H9 (cell line): ENCODE data around the gene ROBO1. TPM values are rescaled to one million over a fixed set of nuclear protein-coding genes. Genes with fewer than 3 reads are reported as not detected.

Experiments
- DNase-seq: peaks from one replicate; pipeline ENCODE4 v3.0.0-alpha.2; 2017
- H2AFZ ChIP-seq: one replicate; pipeline ENCODE4 v1.6.1; 2013; ENCODE audit warnings: mild to moderate bottlenecking, low read length, control low read depth, moderate library complexity
- H2AK5ac ChIP-seq: 2 replicates; pipeline ENCODE4 v1.6.1; 2013; ENCODE audit warnings: low read length, control low read depth, mixed read lengths; ENCODE audit not compliant: insufficient read length
- H2BK120ac ChIP-seq: one replicate; pipeline ENCODE4 v1.6.1; 2013; ENCODE audit warnings: low read depth, mild to moderate bottlenecking, low read length, control low read depth, inconsistent platforms; ENCODE audit not compliant: poor library complexity, severe bottlenecking
- H2BK12ac ChIP-seq: 2 replicates; pipeline ENCODE4 v1.6.1; 2013; ENCODE audit warnings: low read length, control low read depth, mixed read lengths, low read depth; ENCODE audit not compliant: insufficient read length
- H2BK15ac ChIP-seq: 2 replicates; pipeline ENCODE4 v1.6.1; 2013; ENCODE audit warnings: low read depth, low read length, control low read depth
- H2BK20ac ChIP-seq: one replicate; pipeline ENCODE4 v1.6.1; 2013; ENCODE audit warnings: low read depth, mild to moderate bottlenecking, low read length, control low read depth, inconsistent platforms; ENCODE audit not compliant: poor library complexity, severe bottlenecking
- H2BK5ac ChIP-seq: 2 replicates; pipeline ENCODE4 v1.6.1; 2013; ENCODE audit warnings: low read length, control low read depth, mixed read lengths; ENCODE audit not compliant: insufficient read length
- H3K14ac ChIP-seq: 2 replicates; pipeline ENCODE4 v1.6.1; 2013; ENCODE audit warnings: low read length, control low read depth; ENCODE audit not compliant: insufficient read depth
- H3K18ac ChIP-seq: 2 replicates; pipeline ENCODE4 v1.6.1; 2013; ENCODE audit warnings: low read depth, mild to moderate bottlenecking, mixed read lengths, low read length, control low read depth; ENCODE audit not compliant: insufficient read length
- H3K23ac ChIP-seq: 2 replicates; pipeline ENCODE4 v1.6.1; 2013; ENCODE audit warnings: low read length, control low read depth, mixed read lengths, low read depth; ENCODE audit not compliant: insufficient read length
- H3K23me2 ChIP-seq: 2 replicates; pipeline ENCODE4 v1.6.1; 2013; ENCODE audit warnings: low read depth, mild to moderate bottlenecking, mixed read lengths, low read length, control low read depth; ENCODE audit not compliant: insufficient read length, poor library complexity, severe bottlenecking
- H3K27ac ChIP-seq: 2 replicates; pipeline ENCODE4 v1.5.1; 2013; ENCODE audit warnings: low read length, control low read depth, mixed read lengths, low read depth; ENCODE audit not compliant: insufficient read length
- H3K27me3 ChIP-seq: 2 replicates; pipeline ENCODE4 v1.6.1; 2013; ENCODE audit warnings: low read length, control low read depth, inconsistent platforms; ENCODE audit not compliant: insufficient read depth
- H3K4ac ChIP-seq: 2 replicates; pipeline ENCODE4 v1.6.1; 2013; ENCODE audit warnings: low read depth, mild to moderate bottlenecking, control low read depth, inconsistent platforms, low read length, moderate library complexity
- H3K4me1 ChIP-seq: 2 replicates; pipeline ENCODE4 v1.6.1; 2013; ENCODE audit warnings: low read length, control low read depth, inconsistent platforms; ENCODE audit not compliant: insufficient read depth
- H3K4me2 ChIP-seq: 2 replicates; pipeline ENCODE4 v1.6.1; 2013; ENCODE audit warnings: low read length, control low read depth, mixed read lengths; ENCODE audit not compliant: insufficient read length, insufficient read depth
- H3K56ac ChIP-seq: 2 replicates; pipeline ENCODE4 v1.6.1; 2013; ENCODE audit warnings: low read depth, mild to moderate bottlenecking, mixed read lengths, low read length, control low read depth; ENCODE audit not compliant: insufficient read length
- H3K79me1 ChIP-seq: 2 replicates; pipeline ENCODE4 v1.6.1; 2013; ENCODE audit warnings: low read depth, mild to moderate bottlenecking, moderate library complexity, low read length, control low read depth, inconsistent platforms; ENCODE audit not compliant: insufficient read depth, poor library complexity, severe bottlenecking
- H3K79me2 ChIP-seq: 2 replicates; pipeline ENCODE4 v1.6.1; 2013; ENCODE audit warnings: low read length, control low read depth, inconsistent platforms; ENCODE audit not compliant: insufficient read depth
- H3K9ac ChIP-seq: 2 replicates; pipeline ENCODE4 v1.6.1; 2013; ENCODE audit warnings: low read length, control low read depth, mixed read lengths; ENCODE audit not compliant: insufficient read length; ENCODE audit errors: extremely low read depth
- H3K9me3 ChIP-seq: one replicate; pipeline ENCODE4 v1.6.1; 2013; ENCODE audit warnings: low read depth, low read length, inconsistent platforms; ENCODE audit not compliant: control insufficient read depth
- H3T11ph ChIP-seq: one replicate; pipeline ENCODE4 v1.6.1; 2013; ENCODE audit warnings: mild to moderate bottlenecking, low read length, control low read depth, inconsistent platforms
- H4K20me1 ChIP-seq: one replicate; pipeline ENCODE4 v1.6.1; 2013; ENCODE audit not compliant: control insufficient read depth, insufficient read length, insufficient read depth
- H4K5ac ChIP-seq: 2 replicates; pipeline ENCODE4 v1.6.1; 2013; ENCODE audit warnings: low read depth, mild to moderate bottlenecking, mixed read lengths, low read length, control low read depth; ENCODE audit not compliant: insufficient read length
- H4K8ac ChIP-seq: replicated peaks from 2 replicates; pipeline ENCODE4 v1.6.1; 2013; ENCODE audit warnings: low read length, control low read depth, mixed read lengths, low read depth; ENCODE audit not compliant: insufficient read length
- H4K91ac ChIP-seq: 2 replicates; pipeline ENCODE4 v1.6.1; 2013; ENCODE audit warnings: low read depth, mild to moderate bottlenecking, moderate library complexity, mixed read lengths, low read length, control low read depth; ENCODE audit not compliant: insufficient read length
- H3K27ac Mint-ChIP-seq, 3 experiments: 2 replicates in 2 of 3; 3 replicates in 1 of 3; pipeline ENCODE4 v1.8.0; 2020 to 2021; ENCODE audit warnings: mixed read lengths in 3 of 3, mild to moderate bottlenecking in 1 of 3, moderate library complexity in 1 of 3
- H3K27me3 Mint-ChIP-seq: 2 replicates; pipeline ENCODE4 v1.8.0; 2021; ENCODE audit warnings: low read depth, mild to moderate bottlenecking, moderate library complexity, mixed read lengths
- H3K36me3 Mint-ChIP-seq, 3 experiments: 2 replicates in 2 of 3; 3 replicates in 1 of 3; pipeline ENCODE4 v1.8.0; 2020 to 2021; ENCODE audit warnings: low read depth in 3 of 3, mixed read lengths in 3 of 3; ENCODE audit not compliant: insufficient read depth in 1 of 3
- H3K4me1 Mint-ChIP-seq, 2 experiments: 2 replicates each; pipeline ENCODE4 v1.8.0; 2020; ENCODE audit warnings: mixed read lengths in 2 of 2
- H3K4me3 Mint-ChIP-seq, 2 experiments: 2 replicates in 1 of 2; 3 replicates in 1 of 2; pipeline ENCODE4 v1.8.0; 2020 to 2021; ENCODE audit warnings: mild to moderate bottlenecking in 2 of 2, mixed read lengths in 2 of 2, moderate library complexity in 1 of 2
- H3K9me3 Mint-ChIP-seq, 2 experiments: 2 replicates in 1 of 2; 3 replicates in 1 of 2; pipeline ENCODE4 v1.8.0; 2020; ENCODE audit warnings: mild to moderate bottlenecking in 2 of 2, mixed read lengths in 2 of 2, moderate library complexity in 1 of 2
- WGBS: extraction: QIAGEN DNeasy Blood & Tissue Kit; methylation state at CpG from one replicate; pipeline ENCODE4 v1.1.7; 2013; ENCODE audit warnings: missing lambda C conversion rate, low lambda C conversion rate, mixed read lengths; ENCODE audit not compliant: insufficient read length; ENCODE audit errors: extremely low coverage; 5-methylcytosine and 5-hydroxymethylcytosine counted together
- total RNA-seq: library from RNA; stranded (reverse); gene quantifications from 2 replicates; pipeline ENCODE4 v1.2.1, GENCODE V29; 2021
- TF ChIP-seq, protein P1 (sequence below): fragments of 200-600 bp; sonication (generic); conservative IDR thresholded peaks from 3 replicates; pipeline ENCODE4 v1.8.0; 2021; ENCODE audit warnings: antibody characterized with exemption, mild to moderate bottlenecking

The ROBO1 gene
- total RNA-seq, 1 experiment from 2014 or later: 62.7 TPM

DNA sequence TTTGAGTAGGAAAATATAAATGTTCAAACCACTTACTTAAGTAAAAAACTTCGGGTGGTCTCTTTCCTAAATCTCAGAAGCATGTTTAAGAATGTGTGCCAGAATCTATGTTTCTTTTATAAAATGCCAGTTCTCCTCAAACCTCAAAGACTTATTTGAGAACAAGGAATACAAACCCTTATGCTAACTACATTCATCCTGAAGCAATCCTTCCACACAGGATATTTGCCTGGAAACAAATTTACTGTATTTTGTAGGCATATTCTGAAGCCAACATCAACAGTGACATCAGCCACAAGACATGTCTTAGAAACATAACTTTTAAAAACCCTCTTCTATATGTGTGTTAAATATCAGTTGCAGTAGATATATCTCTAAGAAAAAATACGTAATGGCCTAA, 1077.0 kb downstream of the ROBO1 start:
- H3K4me1 Mint-ChIP-seq: no peaks in the 10 kb centered on the region

More for the DNA sequence above, 1077.0 kb downstream of the ROBO1 start:
- no peak overlapping the region for H2BK20ac ChIP-seq
- H3K9ac ChIP-seq: no peak overlapping the region
- no peak overlapping the region for H2BK120ac ChIP-seq
- no peak overlapping the region for H2BK12ac ChIP-seq
- H4K8ac ChIP-seq: no peak overlapping the region
- no peak for DNase-seq
- H3K23ac ChIP-seq: no peak overlapping the region
- no peak overlapping the region for H3T11ph ChIP-seq
- no peaks in the 10 kb centered on the region for H3K4me1 ChIP-seq
- H2AFZ ChIP-seq: no peak overlapping the region
- no peaks in the 10 kb centered on the region for H3K9me3 ChIP-seq
- Mint-ChIP-seq H3K27me3 (no peaks in the 10 kb centered on the region), H3K4me3 (no peak overlapping the region), H3K36me3 (peaks cover 1 to 11% (median 5%) of the 10 kb centered on the region in 3 experiments; a peak in 4 of 7 replicates), H3K27ac (no peak overlapping the region), H3K9me3 (no peaks in the 10 kb centered on the region)
- H4K91ac ChIP-seq: no peak overlapping the region
- H2AK5ac ChIP-seq: no peak overlapping the region
- H3K18ac ChIP-seq: no peak overlapping the region
- H2BK5ac ChIP-seq: no peak overlapping the region
- H2BK15ac ChIP-seq: no peak overlapping the region
- H3K79me2 ChIP-seq: no peaks in the 10 kb centered on the region
- H3K23me2 ChIP-seq: no peaks in the 10 kb centered on the region
- WGBS: no CpG with 5 or more reads among the region's 2 CpGs
- no peak overlapping the region for H3K56ac ChIP-seq
- H4K5ac ChIP-seq: no peak overlapping the region
- no peaks in the 10 kb centered on the region for H3K79me1 ChIP-seq
- no peak overlapping the region for H3K4ac ChIP-seq
- TF ChIP-seq, protein P1, sequence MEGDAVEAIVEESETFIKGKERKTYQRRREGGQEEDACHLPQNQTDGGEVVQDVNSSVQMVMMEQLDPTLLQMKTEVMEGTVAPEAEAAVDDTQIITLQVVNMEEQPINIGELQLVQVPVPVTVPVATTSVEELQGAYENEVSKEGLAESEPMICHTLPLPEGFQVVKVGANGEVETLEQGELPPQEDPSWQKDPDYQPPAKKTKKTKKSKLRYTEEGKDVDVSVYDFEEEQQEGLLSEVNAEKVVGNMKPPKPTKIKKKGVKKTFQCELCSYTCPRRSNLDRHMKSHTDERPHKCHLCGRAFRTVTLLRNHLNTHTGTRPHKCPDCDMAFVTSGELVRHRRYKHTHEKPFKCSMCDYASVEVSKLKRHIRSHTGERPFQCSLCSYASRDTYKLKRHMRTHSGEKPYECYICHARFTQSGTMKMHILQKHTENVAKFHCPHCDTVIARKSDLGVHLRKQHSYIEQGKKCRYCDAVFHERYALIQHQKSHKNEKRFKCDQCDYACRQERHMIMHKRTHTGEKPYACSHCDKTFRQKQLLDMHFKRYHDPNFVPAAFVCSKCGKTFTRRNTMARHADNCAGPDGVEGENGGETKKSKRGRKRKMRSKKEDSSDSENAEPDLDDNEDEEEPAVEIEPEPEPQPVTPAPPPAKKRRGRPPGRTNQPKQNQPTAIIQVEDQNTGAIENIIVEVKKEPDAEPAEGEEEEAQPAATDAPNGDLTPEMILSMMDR: no peak
- H3K27ac ChIP-seq: no peak overlapping the region
- H3K4me2 ChIP-seq: no peak overlapping the region
- H4K20me1 ChIP-seq: no peaks in the 10 kb centered on the region
- no peak overlapping the region for H3K14ac ChIP-seq
- no peaks in the 10 kb centered on the region for H3K27me3 ChIP-seq
